PFSK-1 (cell line): ENCODE results near the gene UBE2I.

Experiments
- FOXP2 ChIP-seq: optimal IDR thresholded peaks from 2 replicates; pipeline ENCODE3; 2011; ENCODE audit warnings: borderline replicate concordance, control low read depth, inconsistent platforms; ENCODE audit not compliant: insufficient read depth; ENCODE audit errors: extremely low read length, extremely low read depth
- POLR2AphosphoS5 ChIP-seq: IDR thresholded peaks from 2 replicates; pipeline ENCODE4 v1.6.1; 2012; ENCODE audit warnings: low read depth, mild to moderate bottlenecking, control low read depth, low read length, moderate library complexity
- REST ChIP-seq, 2 experiments: IDR thresholded peaks; 2 replicates each; pipeline versions ENCODE4 v1.6.1 to v1.8.0; 2011 to 2012; ENCODE audit warnings: low read depth in 2 of 2, low read length in 2 of 2, control low read depth in 1 of 2, inconsistent platforms in 1 of 2, mild to moderate bottlenecking in 1 of 2, moderate library complexity in 1 of 2; ENCODE audit not compliant: insufficient read depth in 1 of 2
- SIN3A ChIP-seq: IDR thresholded peaks from 2 replicates; pipeline ENCODE4 v1.6.1; 2012; ENCODE audit warnings: mild to moderate bottlenecking, low read length, moderate library complexity, borderline replicate concordance; ENCODE audit not compliant: insufficient read depth
- TAF1 ChIP-seq: IDR thresholded peaks from 2 replicates; pipeline ENCODE4 v1.6.1; 2012; ENCODE audit warnings: low read length, control low read depth, borderline replicate concordance; ENCODE audit not compliant: insufficient read depth

The UBE2I gene

GRCh38 chr16:1371054-1371978 is 61.9 kb downstream of the UBE2I start:
- TF ChIP-seq TAF1 (no peak), FOXP2 (no peak), SIN3A (no peak), POLR2AphosphoS5 (no peak), REST (IDR thresholded peaks at IDR 0.05; ENCODE audit: insufficient read depth in 1 of 2, low read depth in 2 of 2, low read length in 2 of 2) (no peak)

- no peak for TF ChIP-seq REST (IDR thresholded peaks at IDR 0.05; ENCODE audit: insufficient read depth in 1 of 2, low read depth in 2 of 2, low read length in 2 of 2)
- TF ChIP-seq TAF1, result no peak
- no peak for TF ChIP-seq SIN3A
- no peak for TF ChIP-seq POLR2AphosphoS5
- TF ChIP-seq FOXP2, result no peak
Observed at GRCh38 chr16:1372292-1372950, 63.0 kb downstream of the UBE2I start.

GRCh38 chr16:1374418-1375297 is 65.2 kb downstream of the UBE2I start:
- TF ChIP-seq POLR2AphosphoS5 (no peak), FOXP2 (no peak), TAF1 (no peak), SIN3A (no peak), REST (IDR thresholded peaks at IDR 0.05; ENCODE audit: insufficient read depth in 1 of 2, low read depth in 2 of 2, low read length in 2 of 2) (no peak)

GRCh38 chr16:1375298-1375640 is 65.8 kb downstream of the UBE2I start:
- TF ChIP-seq TAF1 (no peak), POLR2AphosphoS5 (no peak)

GRCh38 chr16:1375741-1376410 is 66.4 kb downstream of the UBE2I start:
- TF ChIP-seq FOXP2 (no peak), SIN3A (no peak), REST (IDR thresholded peaks at IDR 0.05; ENCODE audit: insufficient read depth in 1 of 2, low read depth in 2 of 2, low read length in 2 of 2) (no peak), POLR2AphosphoS5 (no peak), TAF1 (no peak)
